PC-3 (cell line): ENCODE data around the gene DZIP1. TPM values are rescaled to one million over a fixed set of nuclear protein-coding genes. Genes with fewer than 3 reads are reported as not detected.

Experiments used
- ATAC-seq: fragments of 200-7000 bp; cut with Tn5 transposase; 2 replicates; pipeline ENCODE4 v1.9.1; 2020; ENCODE audit warnings: mild to moderate bottlenecking, moderate library complexity
- BruUV-seq: library from RNA; stranded (reverse); fragments of 400-500 nt; replicated peaks from 2 replicates; lab custom pipeline; 2021; lab: Mats Ljungman, UMichigan
- CTCF ChIA-PET: fragments of 300-600 bp; sonication (Branson Sonifier 250); formaldehyde crosslinking; loops from one replicate; lab custom pipeline; 2022; ENCODE audit warnings: antibody characterized with exemption; lab: Charles Lee
- POLR2A ChIA-PET: fragments of 300-600 bp; sonication (Branson Sonifier 250); formaldehyde crosslinking; loops from one replicate; lab custom pipeline; 2022; ENCODE audit warnings: antibody characterized with exemption; ENCODE audit not compliant: unreplicated experiment; lab: Charles Lee
- DNase-seq: peaks from one replicate; pipeline ENCODE4 v3.0.0-alpha.2; 2015
- H2AFZ ChIP-seq: fragments of 300-600 bp; sonication (generic); 2 replicates; pipeline ENCODE4 v1.6.0; 2016; ENCODE audit warnings: antibody characterized with exemption, low read length
- H3F3A ChIP-seq: fragments of 300-600 bp; sonication (generic); one replicate; pipeline ENCODE4 v1.6.0; 2017; ENCODE audit warnings: antibody characterized with exemption, low read length, control low read depth, mild to moderate bottlenecking; ENCODE audit not compliant: unreplicated experiment
- H3K27ac ChIP-seq: fragments of 300-600 bp; sonication (generic); 2 replicates; pipeline ENCODE4 v1.5.1; 2016; ENCODE audit warnings: mild to moderate bottlenecking, low read length
- H3K27me3 ChIP-seq: fragments of 300-600 bp; sonication (generic); 2 replicates; pipeline ENCODE4 v1.6.1; 2016; ENCODE audit warnings: low read length, mixed read lengths
- H3K36me3 ChIP-seq: fragments of 300-600 bp; sonication (generic); 2 replicates; pipeline ENCODE4 v1.6.1; 2016; ENCODE audit warnings: low read depth, mixed run types, low read length, mixed read lengths
- H3K4me1 ChIP-seq: fragments of 300-600 bp; sonication (generic); 2 replicates; pipeline ENCODE4 v1.5.1; 2016; ENCODE audit warnings: low read length; ENCODE audit not compliant: insufficient read depth
- H3K4me2 ChIP-seq: fragments of 300-600 bp; sonication (generic); 2 replicates; pipeline ENCODE4 v1.6.0; 2016; ENCODE audit warnings: low read length
- H3K4me3 ChIP-seq: fragments of 300-600 bp; sonication (generic); 2 replicates; pipeline ENCODE4 v1.5.1; 2016; ENCODE audit warnings: mild to moderate bottlenecking, low read length, mixed read lengths
- H3K79me2 ChIP-seq: fragments of 300-600 bp; sonication (generic); 2 replicates; pipeline ENCODE4 v1.6.1; 2017; ENCODE audit warnings: low read length, mixed read lengths
- H3K9ac ChIP-seq: fragments of 300-600 bp; sonication (generic); 2 replicates; pipeline ENCODE4 v1.6.0; 2016; ENCODE audit warnings: mild to moderate bottlenecking, low read length
- H3K9me2 ChIP-seq: fragments of 300-600 bp; sonication (generic); replicated peaks from 2 replicates; pipeline ENCODE4 v1.6.1; 2016; ENCODE audit warnings: mixed run types, low read length, mixed read lengths
- H3K9me3 ChIP-seq: fragments of 300-600 bp; sonication (generic); 2 replicates; pipeline ENCODE4 v1.6.1; 2016; ENCODE audit warnings: low read length, mixed read lengths
- H4K20me1 ChIP-seq: fragments of 300-600 bp; sonication (generic); 2 replicates; pipeline ENCODE4 v1.6.1; 2016; ENCODE audit warnings: low read length, mixed read lengths
- CTCF ChIP-seq: fragments of 300-600 bp; sonication (generic); conservative IDR thresholded peaks from 2 replicates; pipeline ENCODE4 v1.5.1; 2017; ENCODE audit warnings: antibody characterized with exemption, low read depth, mild to moderate bottlenecking, low read length
- EZH2 ChIP-seq: fragments of 300-600 bp; sonication (generic); IDR thresholded peaks from one replicate; pipeline ENCODE4 v1.6.1; 2017; ENCODE audit warnings: antibody characterized with exemption, mild to moderate bottlenecking, low read length; ENCODE audit not compliant: unreplicated experiment
- EZH2phosphoT487 ChIP-seq: fragments of 300-600 bp; sonication (generic); IDR thresholded peaks from 2 replicates; pipeline ENCODE4 v1.6.1; 2018; ENCODE audit warnings: mild to moderate bottlenecking, antibody characterized with exemption, low read length, borderline replicate concordance
- intact Hi-C: fragments of 100-400 bp; cut with micrococcal nuclease; formaldehyde crosslinking; loops from 2 replicates; pipeline ENCODE4 v1.9.0; 2023
- total RNA-seq: library from RNA; depleted of rRNA; stranded (reverse); fragments of >200 nt; gene quantifications from 2 replicates; pipeline ENCODE4 v1.2.3, GENCODE V29; 2014

The DZIP1 gene
- total RNA-seq, 1 experiment from 2014 or later: 3.5 TPM

GRCh38 chr13:95546919-95547318, 97.6 kb downstream of the DZIP1 start:
- no peak overlapping the region for H3K4me3 ChIP-seq
- no peak overlapping the region for H3K27ac ChIP-seq
- no TSS peak for BruUV-seq
- H3K27me3 ChIP-seq: no peaks in the 10 kb centered on the region
- CTCF ChIA-PET: no interaction called here
- DNase-seq (no peak), ATAC-seq (no peak)
- H3K4me1 ChIP-seq: no peaks in the 10 kb centered on the region
- no peak overlapping the region for H2AFZ ChIP-seq
- H3K79me2 ChIP-seq: no peaks in the 10 kb centered on the region
- TF ChIP-seq EZH2: no peak
- no peak for TF ChIP-seq CTCF
- no peak for TF ChIP-seq EZH2phosphoT487
- POLR2A ChIA-PET: interaction anchor here (0.6 kb wide), 1 partner anchor 12 kb away, joined by 7 read pairs; no protein-coding TSS in a partner anchor
- no peaks in the 10 kb centered on the region for H3K9me2 ChIP-seq
- intact Hi-C loops: no loop called here
- H3K9ac ChIP-seq: no peak overlapping the region
- no peak overlapping the region for H3K4me2 ChIP-seq
- H3K9me3 ChIP-seq: no peaks in the 10 kb centered on the region
- no peaks in the 10 kb centered on the region for H3K36me3 ChIP-seq
- no peaks in the 10 kb centered on the region for H4K20me1 ChIP-seq
- no peaks in the 10 kb centered on the region for H3F3A ChIP-seq

GRCh38 chr13:95544293-95544692, 100.2 kb downstream of the DZIP1 start:
- H3K79me2 ChIP-seq: no peaks in the 10 kb centered on the region
- no peaks in the 10 kb centered on the region for H4K20me1 ChIP-seq
- H3K9me2 ChIP-seq: no peaks in the 10 kb centered on the region
- no TSS peak for BruUV-seq
- no peak overlapping the region for H3K4me3 ChIP-seq
- H3K36me3 ChIP-seq: no peaks in the 10 kb centered on the region
- DNase-seq (no peak), ATAC-seq (no peak)
- H3K4me1 ChIP-seq: no peaks in the 10 kb centered on the region
- no peaks in the 10 kb centered on the region for H3F3A ChIP-seq
- no peak overlapping the region for H3K27ac ChIP-seq
- H3K27me3 ChIP-seq: no peaks in the 10 kb centered on the region
- H3K4me2 ChIP-seq: no peak overlapping the region
- TF ChIP-seq EZH2 (no peak), EZH2phosphoT487 (no peak), CTCF (no peak)
- intact Hi-C loops: no loop called here
- H2AFZ ChIP-seq: no peak overlapping the region
- POLR2A ChIA-PET: no interaction called here
- H3K9ac ChIP-seq: no peak overlapping the region
- no peaks in the 10 kb centered on the region for H3K9me3 ChIP-seq
- CTCF ChIA-PET: no interaction called here

- no peak overlapping the region for H3K9ac ChIP-seq
- no peak overlapping the region for H3K4me3 ChIP-seq
- DNase-seq (no peak), ATAC-seq (no peak)
- H3K27me3 ChIP-seq: no peaks in the 10 kb centered on the region
- no peak overlapping the region for H3K27ac ChIP-seq
- ChIA-PET CTCF (no interaction called here), POLR2A (no interaction called here)
- H3K9me2 ChIP-seq: no peaks in the 10 kb centered on the region
- H3K79me2 ChIP-seq: no peaks in the 10 kb centered on the region
- no peaks in the 10 kb centered on the region for H3K9me3 ChIP-seq
- H3K4me2 ChIP-seq: no peak overlapping the region
- TF ChIP-seq CTCF: no peak
- no peak for TF ChIP-seq EZH2phosphoT487
- no peak for TF ChIP-seq EZH2
- no peaks in the 10 kb centered on the region for H3K36me3 ChIP-seq
- no TSS peak for BruUV-seq
- H4K20me1 ChIP-seq: no peaks in the 10 kb centered on the region
- no peak overlapping the region for H2AFZ ChIP-seq
- intact Hi-C loops: no loop called here
- no peaks in the 10 kb centered on the region for H3K4me1 ChIP-seq
- no peaks in the 10 kb centered on the region for H3F3A ChIP-seq
Observed at GRCh38 chr13:95541911-95542474, 102.5 kb downstream of the DZIP1 start.
